Neural crest cell (in vitro differentiated cells): ENCODE results near the gene TEX11. TPM values are rescaled to one million over a fixed set of nuclear protein-coding genes. Genes with fewer than 3 reads are reported as not detected.
"Not testable (repeated sequence)": the region's sequence is repeated elsewhere in the genome, so short reads cannot be mapped to it uniquely, and the experiment has no call there.

Experiments
- DNase-seq: peaks from one replicate; pipeline ENCODE4 v3.0.0; 2021; ENCODE audit warnings: low read depth, mixed read lengths, low spot score
- H3K27ac Mint-ChIP-seq: one replicate; pipeline ENCODE4 v1.8.0; 2021; ENCODE audit warnings: mild to moderate bottlenecking, mixed read lengths; ENCODE audit not compliant: unreplicated experiment
- H3K27me3 Mint-ChIP-seq: 2 replicates; pipeline ENCODE4 v1.8.0; 2021; ENCODE audit warnings: low read depth, mild to moderate bottlenecking, mixed read lengths
- H3K36me3 Mint-ChIP-seq: 2 replicates; pipeline ENCODE4 v1.8.0; 2021; ENCODE audit warnings: low read depth, mild to moderate bottlenecking, mixed read lengths
- H3K4me1 Mint-ChIP-seq: 2 replicates; pipeline ENCODE4 v1.8.0; 2021; ENCODE audit warnings: mixed read lengths
- H3K4me3 Mint-ChIP-seq: one replicate; pipeline ENCODE4 v1.8.0; 2021; ENCODE audit warnings: mild to moderate bottlenecking, mixed read lengths
- H3K9me3 Mint-ChIP-seq: 2 replicates; pipeline ENCODE4 v1.8.0; 2021; ENCODE audit warnings: mixed read lengths
- CTCF ChIP-seq: fragments of 200-600 bp; sonication (generic); conservative IDR thresholded peaks from 2 replicates; pipeline ENCODE4 v1.5.0; 2021; ENCODE audit warnings: antibody characterized with exemption, mild to moderate bottlenecking
- total RNA-seq: library from RNA; stranded (reverse); gene quantifications from 2 replicates; pipeline ENCODE4 v1.2.1, GENCODE V29; 2021

TEX11 gene
- total RNA-seq, 1 donor from 2014 or later = not detected

- no peak for TF ChIP-seq CTCF
- Mint-ChIP-seq H3K4me1 (no peaks in the 10 kb centered on the region), H3K4me3 (no peak overlapping the region), H3K9me3 (peaks cover 5% of the 10 kb centered on the region), H3K27me3 (peaks cover 6% of the 10 kb centered on the region), H3K27ac (no peak overlapping the region), H3K36me3 (no peaks in the 10 kb centered on the region)
- DNase-seq = no peak
Measured at GRCh38 chrX:70834589-70834988, 73.9 kb downstream of the TEX11 start.

GRCh38 chrX:70826715-70827114 is 81.8 kb downstream of the TEX11 start:
- H3K27me3 Mint-ChIP-seq = peaks cover 6% of the 10 kb centered on the region
- DNase-seq = no peak
- H3K27ac Mint-ChIP-seq = no peak overlapping the region
- no peak overlapping the region for H3K4me3 Mint-ChIP-seq
- no peaks in the 10 kb centered on the region for H3K36me3 Mint-ChIP-seq
- no peaks in the 10 kb centered on the region for H3K4me1 Mint-ChIP-seq
- TF ChIP-seq CTCF = no peak
- H3K9me3 Mint-ChIP-seq = no peaks in the 10 kb centered on the region

- no peak for TF ChIP-seq CTCF
Measured at GRCh38 chrX:70825366-70825765, 83.1 kb downstream of the TEX11 start.

GRCh38 chrX:70808942-70809940 is 99.3 kb downstream of the TEX11 start:
- no peak for TF ChIP-seq CTCF
- Mint-ChIP-seq H3K36me3 (peaks cover 5% of the 10 kb centered on the region), H3K4me3 (no peak overlapping the region), H3K4me1 (no peaks in the 10 kb centered on the region), H3K27me3 (no peaks in the 10 kb centered on the region), H3K9me3 (peaks cover 10% of the 10 kb centered on the region), H3K27ac (no peak overlapping the region)
- DNase-seq = no peak

More at GRCh38 chrX:70825366-70825765, 83.1 kb downstream of the TEX11 start:
- no peak for DNase-seq
- Mint-ChIP-seq H3K36me3 (no peaks in the 10 kb centered on the region), H3K27ac (no peak overlapping the region), H3K9me3 (peaks cover 6% of the 10 kb centered on the region), H3K4me3 (no peak overlapping the region), H3K4me1 (no peaks in the 10 kb centered on the region), H3K27me3 (peaks cover 4% of the 10 kb centered on the region)

- Mint-ChIP-seq H3K9me3 (peaks cover 6% of the 10 kb centered on the region), H3K4me1 (no peaks in the 10 kb centered on the region), H3K36me3 (peaks cover 3% of the 10 kb centered on the region), H3K27ac (no peak overlapping the region), H3K4me3 (no peak overlapping the region), H3K27me3 (no peaks in the 10 kb centered on the region)
- no peak for TF ChIP-seq CTCF
- DNase-seq = no peak
Measured at GRCh38 chrX:70806081-70806480, 102.4 kb downstream of the TEX11 start.

- H3K36me3 Mint-ChIP-seq, H3K27me3 Mint-ChIP-seq, H3K4me3 Mint-ChIP-seq, DNase-seq, H3K27ac Mint-ChIP-seq, H3K4me1 Mint-ChIP-seq, H3K9me3 Mint-ChIP-seq: not testable (repeated sequence)
Measured at GRCh38 chrX:70796742-70797141, 111.8 kb downstream of the TEX11 start.
